GM19239 (cell line): ENCODE results near the gene TMEM132D.
"Not testable (repeated sequence)": the region's sequence is repeated elsewhere in the genome, so short reads cannot be mapped to it uniquely, and the experiment has no call there.

Experiments
- DNase-seq: peaks from one replicate; pipeline ENCODE4 v3.0.0; 2011; ENCODE audit warnings: low spot score; ENCODE audit not compliant: insufficient read length
- FAIRE-seq: peaks from 2 replicates; lab custom pipeline; 2011; peaks lifted over from hg19 to GRCh38; lab: Jason Lieb, UNC

TMEM132D gene

DNA sequence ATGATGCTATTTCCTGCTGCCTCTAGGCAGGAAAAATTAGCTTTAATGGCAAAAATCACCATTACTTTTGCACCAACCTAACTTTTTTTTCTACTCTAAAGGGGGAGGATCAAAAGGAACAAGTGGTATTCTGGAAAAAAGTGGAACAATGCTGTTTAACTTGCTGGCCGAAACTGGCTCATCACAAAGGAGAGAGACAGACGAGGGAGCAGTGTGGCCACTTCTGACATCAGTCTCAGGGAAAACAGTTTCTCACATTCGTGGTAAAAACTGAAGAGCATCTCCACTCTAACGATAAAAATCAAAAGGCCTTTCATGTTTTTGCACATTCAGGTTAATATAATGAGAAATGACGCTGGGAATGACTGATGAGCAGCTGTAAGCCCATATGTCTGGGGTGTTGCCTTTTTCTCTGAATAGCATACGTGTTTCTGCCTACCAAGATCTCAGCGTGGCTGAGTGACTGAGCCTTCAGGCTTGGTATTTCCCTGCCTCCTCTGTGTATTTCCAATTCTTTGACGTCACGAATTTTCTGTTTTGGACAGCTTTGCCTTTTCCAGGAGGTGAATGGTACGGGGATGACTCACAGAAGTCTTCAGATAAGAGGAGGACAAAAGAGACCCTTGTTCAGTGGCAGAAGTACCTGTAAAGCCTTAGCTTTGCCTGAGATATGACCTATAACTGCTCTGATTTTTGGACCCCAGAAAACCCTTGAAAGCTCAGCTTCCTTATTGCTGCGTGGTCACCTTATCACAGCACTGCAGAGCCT is 691.8 kb downstream of the TMEM132D start:
- no peak for DNase-seq
- no peak for FAIRE-seq

DNA sequence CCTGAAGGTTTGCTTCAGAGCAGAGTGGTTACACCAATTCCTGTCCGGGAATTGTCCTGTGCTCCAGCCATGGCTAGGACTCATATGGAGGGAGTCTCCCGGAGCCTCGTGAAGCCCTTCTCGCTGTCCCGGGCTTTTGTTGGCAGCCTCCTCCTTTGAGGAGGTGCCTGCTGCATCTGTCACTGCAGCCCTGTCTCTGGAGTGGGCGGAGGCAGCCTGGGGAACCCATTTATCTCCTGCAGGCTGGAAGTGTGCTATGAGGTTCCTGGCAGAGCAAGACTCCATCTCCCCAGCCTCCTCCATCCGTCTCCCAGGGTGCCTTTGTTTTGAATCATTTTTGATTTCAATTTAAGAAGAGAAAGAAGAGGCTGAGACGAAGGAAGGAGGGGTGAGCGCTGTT is 695.3 kb downstream of the TMEM132D start:
- no peak for DNase-seq

DNA sequence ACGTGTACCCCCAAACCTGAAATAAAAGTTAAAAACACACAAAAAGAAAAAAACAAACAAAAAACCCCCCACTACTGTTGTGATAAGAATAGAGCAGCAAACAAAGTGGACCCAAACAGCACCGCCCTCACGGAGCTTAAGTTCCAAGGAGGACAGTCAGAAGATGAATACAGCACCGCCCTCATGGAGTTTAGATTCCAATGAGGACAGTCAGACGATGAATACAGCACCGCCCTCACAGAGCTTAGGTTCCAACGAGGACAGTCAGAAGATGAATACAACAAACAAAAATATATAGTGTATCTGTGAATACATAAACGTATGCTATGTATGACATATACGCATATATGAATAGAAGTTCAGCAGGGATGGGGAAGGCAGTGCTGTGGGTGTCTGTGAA is 696.7 kb downstream of the TMEM132D start:
- DNase-seq (no peak), FAIRE-seq (no peak)

More for the DNA sequence above, 695.3 kb downstream of the TMEM132D start:
- FAIRE-seq, result no peak

DNA sequence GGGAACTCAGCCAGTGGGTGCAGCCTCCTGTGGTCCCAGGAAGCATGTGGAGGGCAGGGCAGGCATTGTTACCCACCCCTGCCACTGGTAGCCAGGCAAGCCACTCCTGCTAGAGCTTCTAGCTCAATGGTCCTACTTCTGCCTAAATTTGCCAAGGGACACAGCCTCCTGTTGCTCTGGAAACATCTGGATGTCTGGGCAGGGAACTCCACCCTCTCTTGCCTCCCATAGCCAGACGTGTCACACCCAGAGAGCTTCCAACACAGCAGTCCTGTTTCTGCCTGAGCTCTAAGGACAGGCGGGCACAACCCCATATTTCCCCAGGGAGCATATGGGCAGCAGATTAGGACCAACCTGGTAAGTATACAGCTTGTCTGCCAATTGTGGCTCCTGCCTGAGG is 700.4 kb downstream of the TMEM132D start:
- FAIRE-seq (no peak), DNase-seq (no peak)

DNA sequence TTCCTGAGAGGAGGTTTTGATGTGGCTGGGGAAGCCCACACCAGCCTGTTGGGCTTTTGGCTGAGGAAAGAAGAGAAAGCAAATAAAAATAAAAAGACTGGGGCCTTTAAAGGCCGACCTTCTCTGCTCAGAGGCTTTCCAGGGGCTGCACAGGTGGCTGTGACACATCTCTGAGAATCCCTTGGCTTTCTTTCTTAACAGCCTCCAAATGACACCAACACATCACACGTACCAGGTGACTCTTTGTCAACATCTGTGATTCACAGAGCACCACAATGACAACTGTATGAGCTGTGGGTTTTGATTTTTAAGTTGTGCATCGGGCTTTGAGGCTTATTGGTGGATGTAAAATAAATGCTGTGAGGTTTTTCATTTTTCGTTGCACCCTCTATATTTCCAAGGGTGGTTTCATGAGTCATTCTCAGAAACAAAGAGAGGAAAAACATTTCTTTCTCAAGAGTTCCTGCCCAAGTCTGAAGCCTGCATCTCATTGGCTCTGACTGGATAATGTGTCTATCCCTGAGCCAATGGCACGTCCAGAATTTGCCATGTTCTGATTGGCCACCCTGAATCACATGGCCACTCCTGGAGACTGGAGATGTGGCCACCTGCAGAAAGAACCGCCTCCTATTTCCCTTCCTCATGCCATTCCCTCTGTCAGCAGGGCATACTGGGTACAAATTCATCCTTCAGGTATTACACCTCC is 701.6 kb downstream of the TMEM132D start:
- no peak for DNase-seq
- FAIRE-seq, result no peak

DNA sequence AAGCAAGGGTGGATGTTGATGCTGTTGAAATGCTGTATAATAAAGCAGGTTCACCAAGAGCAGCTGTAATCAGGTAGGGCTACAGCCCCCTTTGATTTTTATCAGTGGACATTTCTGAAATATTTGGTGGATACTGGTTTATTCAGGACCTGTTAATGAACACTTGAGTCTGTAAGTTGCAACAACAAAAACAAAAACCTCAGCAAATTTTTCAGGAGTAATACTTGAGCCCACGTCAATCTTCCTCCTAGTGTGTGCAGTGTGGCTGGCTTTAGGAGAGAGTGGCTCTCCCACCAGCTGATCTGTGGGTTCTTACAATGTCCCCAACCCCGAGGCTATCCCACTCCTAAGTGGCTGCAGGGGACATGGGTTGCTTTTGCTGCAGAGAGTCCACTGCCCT is 702.8 kb downstream of the TMEM132D start:
- FAIRE-seq (no peak), DNase-seq (no peak)

DNA sequence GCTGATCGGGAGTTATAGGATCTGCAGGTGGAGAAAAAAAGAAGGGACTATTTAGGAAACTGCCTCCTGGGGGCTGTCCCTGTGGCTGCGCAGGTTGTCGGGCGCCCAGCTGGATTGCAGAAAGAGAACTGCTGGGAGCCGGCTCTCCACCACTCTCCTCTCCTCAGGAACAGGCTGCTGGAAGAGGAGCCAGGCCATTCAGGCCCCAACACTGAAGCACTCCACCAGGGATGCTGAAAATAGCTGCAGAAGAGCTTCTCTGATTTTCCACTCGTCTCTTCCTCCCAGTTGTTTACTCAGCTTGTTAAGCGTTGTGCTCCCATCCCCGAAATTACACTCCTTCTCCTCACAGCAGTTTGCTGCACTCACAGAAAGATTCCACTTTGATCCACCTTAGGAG is 703.2 kb downstream of the TMEM132D start:
- no peak for DNase-seq
- FAIRE-seq, result no peak

DNA sequence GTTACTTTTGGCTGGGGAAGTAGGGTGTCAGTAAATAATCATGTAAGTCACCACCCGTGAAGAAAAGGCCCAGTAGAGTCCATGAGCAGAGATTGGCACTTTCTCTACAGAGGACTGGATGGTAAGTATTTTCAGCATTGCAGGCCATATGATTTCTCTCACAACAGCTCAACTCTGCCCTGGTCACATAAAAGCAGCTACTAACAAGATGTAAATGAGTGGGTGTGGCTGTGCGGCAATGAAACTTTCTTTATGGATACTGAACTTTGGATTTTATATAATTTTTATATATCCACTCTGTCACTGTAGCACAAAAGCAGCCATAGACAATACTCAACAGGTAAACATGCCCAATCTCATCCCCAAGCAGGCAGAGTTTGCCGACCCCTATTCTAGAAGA is 706.9 kb downstream of the TMEM132D start:
- DNase-seq, result no peak

DNA sequence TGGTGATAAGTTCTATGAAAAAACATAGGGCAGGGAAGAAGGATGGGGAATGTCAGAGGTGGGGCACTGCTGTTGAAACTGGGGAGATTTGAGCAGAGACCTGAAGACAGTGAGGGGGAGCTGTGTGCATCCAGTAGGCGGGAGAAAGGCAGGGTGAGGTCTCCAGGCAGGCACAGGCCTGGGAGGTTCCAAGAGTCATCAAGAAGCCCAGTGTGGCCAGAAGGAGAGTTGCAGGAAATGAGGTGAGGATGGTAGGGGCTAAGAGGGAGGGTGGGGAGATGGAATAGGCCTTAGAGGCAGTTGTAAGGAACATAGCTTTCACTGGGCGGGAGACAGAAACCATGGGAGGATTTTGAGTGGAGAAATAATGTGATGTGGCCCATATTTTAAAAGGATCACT is 708.7 kb downstream of the TMEM132D start:
- FAIRE-seq, result no peak
- DNase-seq, result no peak

More for the DNA sequence above, 706.9 kb downstream of the TMEM132D start:
- FAIRE-seq, result no peak

DNA sequence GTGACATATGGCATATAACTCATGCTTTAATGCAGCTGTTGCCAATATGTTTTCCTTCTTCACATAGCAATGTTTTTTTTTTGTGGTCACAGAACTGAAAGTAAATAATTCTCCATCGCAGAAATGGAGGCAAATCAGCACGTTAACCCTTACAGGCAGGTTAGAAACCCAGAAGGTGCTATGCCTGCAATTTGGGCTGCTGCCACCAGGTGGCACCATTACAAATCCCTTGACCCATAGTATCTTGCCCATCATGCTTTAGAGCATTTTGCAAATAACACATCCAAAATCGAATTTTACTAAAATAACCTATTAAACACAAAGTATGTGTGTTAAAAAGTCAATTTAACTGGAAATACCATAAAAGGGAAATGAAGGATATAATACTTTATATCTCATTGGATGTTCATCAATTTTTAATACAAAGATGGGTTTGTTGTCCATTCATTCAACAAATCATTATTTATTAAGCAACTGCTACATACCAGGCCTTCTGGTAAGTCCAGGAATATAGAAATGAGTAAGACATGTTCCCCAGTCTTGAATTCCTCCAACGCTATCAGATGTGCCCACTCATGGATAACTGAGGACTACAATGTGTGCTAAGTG is 710.5 kb downstream of the TMEM132D start:
- DNase-seq, result peak; percentile 17
- peak; percentile 56 for FAIRE-seq

DNA sequence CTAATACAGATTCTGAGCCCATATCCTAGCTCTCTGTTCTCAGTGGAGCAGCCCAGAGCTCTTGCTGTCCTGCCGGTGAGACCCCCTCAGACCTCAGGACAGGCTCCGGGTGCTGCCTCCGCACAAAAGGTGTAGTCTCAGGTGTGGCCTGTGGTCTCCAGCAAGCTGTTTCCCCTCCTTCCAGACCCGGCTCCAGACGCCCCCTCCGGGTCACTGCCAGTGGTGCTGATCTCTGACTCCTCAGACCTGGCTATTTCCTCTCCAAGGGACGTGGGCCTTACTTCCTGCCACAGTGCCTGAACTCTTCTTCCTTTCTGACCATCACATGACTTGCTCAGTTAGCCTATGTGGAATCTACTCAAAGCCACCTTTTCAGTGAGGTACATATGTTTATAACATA is 713.0 kb downstream of the TMEM132D start:
- no peak for DNase-seq
- FAIRE-seq, result no peak

DNA sequence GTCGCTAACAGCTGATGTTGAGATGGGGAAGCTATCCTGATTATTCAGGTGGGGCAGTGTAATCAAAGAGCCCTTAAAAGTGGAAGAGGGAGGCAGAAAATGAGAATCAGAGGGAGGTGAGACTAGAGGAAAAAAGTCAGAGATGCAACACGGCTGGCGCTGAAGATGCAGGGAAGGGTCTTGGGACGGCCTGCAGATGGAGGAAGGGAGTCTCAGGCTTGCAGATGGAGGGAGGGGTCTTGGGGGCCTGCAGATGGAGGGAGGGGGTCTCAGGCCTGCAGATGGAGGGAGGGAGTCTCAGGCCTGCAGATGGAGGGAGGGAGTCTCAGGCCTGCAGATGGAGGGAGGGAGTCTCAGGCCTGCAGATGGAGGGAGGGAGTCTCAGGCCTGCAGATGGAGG is 713.9 kb downstream of the TMEM132D start:
- not testable (repeated sequence) for FAIRE-seq, DNase-seq

DNA sequence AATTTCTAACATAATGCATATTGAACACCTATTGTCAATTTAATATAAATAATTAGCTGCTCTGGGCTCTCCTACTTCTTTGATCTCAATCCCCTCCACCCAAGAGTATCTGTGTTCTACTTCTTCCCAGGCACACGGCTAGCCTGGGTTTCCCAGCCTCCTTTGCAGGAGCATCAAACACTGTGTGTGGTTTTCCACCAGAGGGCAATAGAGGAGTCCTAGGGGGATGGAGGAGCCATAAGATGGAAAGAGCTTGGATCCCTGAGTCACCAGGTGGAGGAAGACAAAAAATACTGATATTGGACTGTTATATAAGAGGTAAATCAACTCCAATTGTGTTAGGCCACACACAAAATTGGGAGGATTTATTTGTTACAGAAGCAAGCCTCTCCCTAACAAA is 716.9 kb downstream of the TMEM132D start:
- no peak for FAIRE-seq
- no peak for DNase-seq

DNA sequence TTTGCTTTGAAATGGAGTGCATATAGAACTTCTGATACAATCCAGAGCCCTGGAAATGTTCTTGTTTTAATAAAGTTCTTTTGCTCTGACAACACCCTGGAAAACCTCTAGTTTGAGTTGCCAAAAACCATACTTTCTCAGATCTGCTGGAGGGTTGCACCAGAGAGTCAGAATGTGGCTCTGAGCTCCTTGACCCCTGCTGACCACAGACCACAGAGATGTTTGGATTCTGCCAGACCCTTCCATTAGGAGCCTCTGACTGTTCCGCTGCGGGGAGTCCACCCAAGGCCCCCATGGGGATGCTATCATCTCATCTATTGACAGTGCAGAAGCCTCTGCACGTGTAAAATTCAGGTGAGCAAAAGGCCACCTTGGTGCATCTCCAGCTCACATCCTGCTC is 718.0 kb downstream of the TMEM132D start:
- no peak for DNase-seq
- FAIRE-seq, result no peak

DNA sequence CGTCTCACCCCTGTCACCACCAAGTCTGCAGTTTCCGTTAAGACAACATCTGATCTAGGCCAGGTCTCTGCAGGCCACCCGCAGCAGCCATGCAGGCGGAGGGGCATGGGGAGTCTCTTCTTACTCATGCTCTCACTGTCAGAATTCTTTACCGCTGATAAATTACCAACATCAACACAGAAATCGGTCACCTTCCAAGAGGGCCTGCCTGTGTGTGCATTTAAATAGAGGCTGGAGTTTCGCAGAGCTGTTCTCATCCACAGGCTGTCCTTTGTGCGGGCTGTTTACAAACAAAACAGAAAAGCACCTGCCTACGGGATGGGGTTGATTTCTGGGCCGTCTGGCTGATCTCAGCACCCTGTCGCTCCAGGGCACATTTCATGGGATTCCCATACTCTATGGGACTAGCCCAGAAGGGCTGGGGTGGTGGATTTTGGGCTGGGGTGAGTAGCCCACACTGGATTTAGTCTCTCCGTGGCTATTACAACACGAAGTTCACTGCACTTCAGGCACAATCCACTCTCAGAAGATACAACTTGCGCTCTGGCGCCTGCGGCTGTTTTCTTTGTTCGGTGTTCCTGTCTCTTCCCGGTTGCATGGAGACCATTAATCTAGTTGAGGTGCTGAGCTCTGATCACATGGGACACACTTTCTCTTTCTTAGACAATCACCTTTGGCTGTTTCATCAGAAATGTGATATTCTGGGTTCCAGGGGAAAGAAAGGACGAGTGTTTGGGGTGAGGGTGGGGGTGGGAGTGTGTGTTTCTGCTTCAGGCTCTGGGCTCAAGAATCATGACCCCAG is 719.5 kb downstream of the TMEM132D start:
- FAIRE-seq, result no peak
- DNase-seq, result no peak

DNA sequence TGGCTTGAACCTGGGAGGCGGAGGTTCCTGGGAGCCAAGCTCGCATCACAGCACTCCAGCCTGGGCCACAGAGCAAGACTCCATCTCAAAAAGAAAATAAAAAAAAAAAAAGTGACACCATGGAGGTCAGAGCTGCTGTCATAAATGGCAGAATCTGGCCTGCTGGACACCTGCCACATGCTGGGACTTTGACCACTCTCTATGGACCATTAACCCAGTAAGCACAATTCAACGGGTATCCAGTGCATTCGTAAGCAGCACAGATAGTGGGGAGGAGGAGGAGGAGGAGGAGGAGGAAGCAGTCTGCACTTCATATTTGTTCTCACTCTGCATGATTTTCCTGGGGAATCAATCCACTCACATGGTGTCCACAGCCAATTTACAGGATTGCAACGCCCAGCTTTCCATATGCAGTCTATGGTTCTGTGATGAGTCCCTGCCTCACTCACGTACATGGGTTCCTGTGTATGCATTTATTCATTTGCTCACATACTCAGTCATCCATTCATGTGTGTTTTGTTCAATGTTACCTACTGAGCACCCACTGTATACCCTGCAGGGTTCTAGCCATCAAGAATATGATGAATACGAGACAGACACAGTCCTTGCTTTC is 723.8 kb downstream of the TMEM132D start:
- FAIRE-seq (no peak), DNase-seq (no peak)

DNA sequence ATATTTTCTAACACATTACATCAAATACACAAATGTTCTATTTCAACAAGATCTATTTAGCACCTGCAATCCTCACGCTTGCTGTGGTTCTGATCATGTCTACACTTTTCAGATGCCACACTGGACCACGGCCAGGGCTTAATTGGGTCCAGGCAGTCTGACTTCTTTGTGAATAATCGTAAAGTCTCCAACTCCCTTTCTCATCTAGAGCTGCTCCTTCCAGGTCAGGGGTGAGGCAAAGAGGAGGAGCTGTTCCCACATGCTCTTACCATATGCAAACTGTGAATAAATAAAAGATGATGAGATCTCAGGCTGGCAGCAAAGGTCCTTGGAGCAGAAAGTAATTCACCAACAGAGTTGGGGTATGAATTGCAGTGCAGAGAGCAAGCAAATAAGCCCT is 733.9 kb downstream of the TMEM132D start:
- DNase-seq, result no peak
- no peak for FAIRE-seq

DNA sequence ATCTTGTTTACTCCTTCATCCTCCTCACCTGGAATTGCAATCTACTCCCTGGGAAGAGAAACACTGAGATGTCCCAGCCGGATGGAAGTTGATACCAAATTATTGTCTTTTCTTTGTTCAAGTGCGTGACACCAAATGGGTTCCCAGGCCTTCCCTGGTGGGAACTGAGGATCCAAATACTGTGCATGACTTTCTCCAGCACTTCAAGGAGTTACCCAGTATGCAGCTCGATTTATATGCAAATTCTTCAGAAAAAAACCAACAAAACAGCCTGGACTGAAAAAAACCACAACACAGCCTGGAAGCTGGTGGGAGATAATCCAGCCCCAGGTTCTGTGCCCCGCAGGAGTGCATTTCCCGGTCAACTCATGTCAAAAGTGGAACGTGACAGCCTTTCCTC is 740.0 kb downstream of the TMEM132D start:
- FAIRE-seq, result no peak
- DNase-seq, result no peak

DNA sequence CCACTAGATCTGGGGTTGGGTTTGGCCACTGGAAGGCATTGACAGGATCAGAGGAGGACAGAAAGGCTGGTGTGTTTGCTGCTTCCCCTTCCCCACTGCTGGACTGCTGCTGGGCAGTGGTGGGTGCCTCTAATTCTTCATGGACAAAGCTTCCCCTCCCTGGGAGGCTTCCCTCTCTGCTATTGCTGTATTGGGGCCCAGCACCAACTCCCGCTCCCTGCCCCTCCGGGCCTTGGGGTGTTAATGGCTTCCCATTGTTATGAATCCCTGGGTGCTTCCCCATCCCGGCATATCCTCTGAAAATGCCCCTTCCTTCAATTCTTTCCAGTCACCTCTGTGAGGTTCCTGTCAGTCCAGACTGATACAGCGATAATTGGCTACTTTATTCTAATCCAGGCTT is 740.4 kb downstream of the TMEM132D start:
- no peak for FAIRE-seq
- DNase-seq, result no peak

DNA sequence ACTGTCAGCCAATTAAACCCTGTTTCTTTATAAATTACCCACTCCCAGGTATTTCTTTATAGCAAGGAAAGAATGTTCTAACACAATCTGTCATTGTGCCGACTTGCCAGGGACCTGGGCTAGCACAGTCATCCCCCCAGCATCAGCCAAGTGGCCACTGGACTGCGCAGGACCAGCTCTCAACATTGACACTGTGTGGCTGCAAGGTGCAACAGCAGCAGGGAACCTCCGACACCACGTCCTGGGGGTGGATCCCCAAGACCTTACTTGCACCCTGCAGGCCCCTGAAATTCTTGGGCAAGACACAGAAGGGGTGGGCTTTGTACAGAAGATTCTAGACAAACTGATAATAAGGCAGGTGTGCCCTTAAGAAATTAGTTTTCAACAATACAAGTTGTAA is 741.0 kb downstream of the TMEM132D start:
- DNase-seq (no peak), FAIRE-seq (no peak)
